ENCODE results near the gene CFI.

- TF ChIP-seq, protein P1, sequence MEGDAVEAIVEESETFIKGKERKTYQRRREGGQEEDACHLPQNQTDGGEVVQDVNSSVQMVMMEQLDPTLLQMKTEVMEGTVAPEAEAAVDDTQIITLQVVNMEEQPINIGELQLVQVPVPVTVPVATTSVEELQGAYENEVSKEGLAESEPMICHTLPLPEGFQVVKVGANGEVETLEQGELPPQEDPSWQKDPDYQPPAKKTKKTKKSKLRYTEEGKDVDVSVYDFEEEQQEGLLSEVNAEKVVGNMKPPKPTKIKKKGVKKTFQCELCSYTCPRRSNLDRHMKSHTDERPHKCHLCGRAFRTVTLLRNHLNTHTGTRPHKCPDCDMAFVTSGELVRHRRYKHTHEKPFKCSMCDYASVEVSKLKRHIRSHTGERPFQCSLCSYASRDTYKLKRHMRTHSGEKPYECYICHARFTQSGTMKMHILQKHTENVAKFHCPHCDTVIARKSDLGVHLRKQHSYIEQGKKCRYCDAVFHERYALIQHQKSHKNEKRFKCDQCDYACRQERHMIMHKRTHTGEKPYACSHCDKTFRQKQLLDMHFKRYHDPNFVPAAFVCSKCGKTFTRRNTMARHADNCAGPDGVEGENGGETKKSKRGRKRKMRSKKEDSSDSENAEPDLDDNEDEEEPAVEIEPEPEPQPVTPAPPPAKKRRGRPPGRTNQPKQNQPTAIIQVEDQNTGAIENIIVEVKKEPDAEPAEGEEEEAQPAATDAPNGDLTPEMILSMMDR (IDR thresholded peaks at IDR 0.05): no peak
- TF ChIP-seq POLR2A (IDR thresholded peaks at IDR 0.05): no peak
Observed at GRCh38 chr4:109735566-109736365, 66.0 kb downstream of the CFI start.
